HUES48 (cell line): ENCODE data around the gene PPIG.
"Not testable (repeated sequence)": the region's sequence is repeated elsewhere in the genome, so short reads cannot be mapped to it uniquely, and the experiment has no call there.

ENCODE experiments used
- H3K27ac ChIP-seq: one replicate; pipeline ENCODE4 v1.7.0; 2013; ENCODE audit warnings: low read depth, low read length, inconsistent platforms
- H3K27me3 ChIP-seq: 2 replicates; pipeline ENCODE4 v1.6.1; 2013; ENCODE audit warnings: mild to moderate bottlenecking, low read length; ENCODE audit not compliant: control insufficient read depth, insufficient read depth
- H3K36me3 ChIP-seq: 2 replicates; pipeline ENCODE4 v1.6.1; 2013; ENCODE audit warnings: low read length; ENCODE audit not compliant: control insufficient read depth, insufficient read depth
- H3K4me1 ChIP-seq: 2 replicates; pipeline ENCODE4 v1.6.1; 2013; ENCODE audit warnings: mild to moderate bottlenecking, low read length; ENCODE audit not compliant: control insufficient read depth, insufficient read depth
- H3K4me3 ChIP-seq: 2 replicates; pipeline ENCODE4 v1.5.1; 2013; ENCODE audit warnings: mild to moderate bottlenecking, low read depth, low read length
- H3K9ac ChIP-seq: 2 replicates; pipeline ENCODE4 v1.6.1; 2013; ENCODE audit warnings: mild to moderate bottlenecking, low read depth, low read length, moderate library complexity
- H3K9me3 ChIP-seq: 2 replicates; pipeline ENCODE4 v1.6.1; 2013; ENCODE audit warnings: low read length; ENCODE audit not compliant: control insufficient read depth, insufficient read depth

PPIG gene

DNA sequence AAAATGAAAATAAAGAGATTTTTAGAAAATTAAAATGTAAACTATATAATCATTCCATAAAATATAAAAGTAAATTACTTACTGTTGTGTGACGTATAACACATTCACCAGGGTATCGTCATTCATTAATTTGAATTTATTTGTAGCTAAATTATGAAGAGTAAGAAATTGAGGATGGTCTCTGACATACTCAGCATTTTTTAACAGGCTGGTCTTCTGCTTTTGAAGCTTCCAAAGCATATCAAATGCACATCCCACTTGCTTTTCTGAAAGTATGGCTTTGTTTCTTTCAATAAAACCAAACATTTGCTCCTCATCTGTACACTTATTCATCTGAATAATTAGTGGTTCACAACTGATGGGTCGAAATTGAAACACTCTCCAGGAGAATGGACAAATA is 12.6 kb upstream of the PPIG start:
- H3K9ac ChIP-seq: no peak overlapping the region
- peaks cover 8% of the 10 kb centered on the region; the same call in 1 of the 2 replicates for H3K4me1 ChIP-seq
- no peak overlapping the region for H3K27ac ChIP-seq
- no peaks in the 10 kb centered on the region for H3K9me3 ChIP-seq
- H3K4me3 ChIP-seq: peak overlapping the region; percentile 91; the same call in 1 of the 2 replicates
- peaks cover 21% of the 10 kb centered on the region for H3K36me3 ChIP-seq
- no peaks in the 10 kb centered on the region for H3K27me3 ChIP-seq

DNA sequence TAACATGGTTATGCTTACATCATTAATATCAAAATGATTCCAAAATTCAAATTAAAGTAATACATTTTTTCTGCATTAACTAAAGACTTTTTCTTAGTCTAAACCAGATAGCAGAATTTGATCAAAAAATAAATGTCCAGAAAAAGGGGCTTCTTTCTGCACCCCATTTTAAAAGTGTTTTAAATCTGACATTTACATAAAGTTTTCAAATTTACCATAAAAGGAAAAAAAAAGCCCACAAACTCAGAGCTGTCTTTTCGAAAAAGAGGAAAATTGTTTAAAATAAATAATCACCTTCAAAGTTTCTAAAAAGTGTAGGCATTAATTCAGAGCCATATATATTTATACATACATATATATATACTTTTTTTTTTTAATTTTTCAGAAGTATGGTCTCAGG is 12.0 kb upstream of the PPIG start:
- no peak overlapping the region for H3K27ac ChIP-seq
- H3K4me3 ChIP-seq: peak overlapping the region; percentile 91
- H3K27me3 ChIP-seq: no peaks in the 10 kb centered on the region
- peaks cover 19% of the 10 kb centered on the region for H3K36me3 ChIP-seq
- no peak overlapping the region for H3K9ac ChIP-seq
- no peaks in the 10 kb centered on the region for H3K9me3 ChIP-seq
- peaks cover 8% of the 10 kb centered on the region; the same call in 1 of the 2 replicates for H3K4me1 ChIP-seq

DNA sequence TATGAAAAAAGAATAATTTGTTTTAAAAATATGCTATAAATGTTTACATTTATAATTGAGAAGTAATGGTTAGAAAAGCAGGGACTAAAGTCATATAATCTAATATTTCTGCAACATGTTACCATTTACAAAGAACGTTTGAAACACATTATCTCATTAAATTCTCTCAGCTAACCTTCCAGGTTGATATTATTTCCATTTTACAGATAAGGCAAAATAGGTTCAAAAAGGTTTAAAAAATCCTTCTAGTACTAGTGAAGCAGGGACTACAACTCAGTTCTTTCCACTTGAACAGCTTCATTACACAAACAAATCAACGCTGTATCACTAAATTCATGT is 11.4 kb upstream of the PPIG start:
- H3K4me3 ChIP-seq: peak overlapping the region; percentile 91
- no peaks in the 10 kb centered on the region for H3K27me3 ChIP-seq
- H3K4me1 ChIP-seq: peaks cover 8% of the 10 kb centered on the region; the same call in 1 of the 2 replicates
- peak overlapping the region; percentile 78 for H3K9ac ChIP-seq
- no peak overlapping the region for H3K27ac ChIP-seq
- no peaks in the 10 kb centered on the region for H3K9me3 ChIP-seq
- peaks cover 13% of the 10 kb centered on the region for H3K36me3 ChIP-seq

DNA sequence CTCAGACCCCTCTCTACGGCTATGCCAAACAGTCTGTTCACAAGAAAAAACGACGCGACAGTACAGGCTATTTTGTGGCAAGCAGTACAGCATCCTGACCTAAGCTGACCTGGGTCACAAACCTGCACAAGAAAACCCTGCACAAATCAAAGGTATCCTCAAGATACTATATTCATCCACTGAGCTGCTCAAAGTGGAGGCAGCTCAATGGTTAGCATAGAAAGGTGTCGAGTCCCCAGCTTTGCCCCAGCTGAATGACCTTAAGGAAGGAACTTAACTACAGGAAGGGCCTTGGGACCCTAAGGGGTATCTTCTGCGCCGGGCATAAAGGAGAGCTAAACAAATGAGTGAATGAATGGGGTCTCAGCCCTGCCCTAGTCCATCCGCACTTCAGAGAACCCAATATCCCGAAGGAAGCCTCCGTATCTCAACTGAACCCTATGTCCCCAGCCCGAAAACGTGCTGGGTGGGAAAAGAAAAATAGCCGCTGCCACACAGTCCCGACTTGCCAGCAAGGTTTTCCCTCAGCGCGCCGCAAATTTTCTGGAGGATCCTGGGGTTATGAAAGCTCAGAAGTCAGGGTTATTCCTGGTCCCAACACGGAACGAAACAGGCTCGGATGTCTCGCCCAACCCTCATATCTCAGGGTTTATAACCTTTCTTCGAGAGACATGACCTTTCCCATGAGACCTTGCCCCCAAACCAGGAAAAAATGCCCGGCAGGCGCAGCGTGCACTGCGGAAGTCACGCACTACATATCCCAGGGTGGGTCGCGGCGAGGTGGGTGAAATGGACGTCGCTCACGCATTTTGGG is 10.8 kb upstream of the PPIG start, which contains the start of gene FASTKD1:
TSS of gene FASTKD1 (minus strand) at position 706 of the 814 bp plus-strand sequence. CDS start 1,836 bp downstream, outside the sequence.
- Histone ChIP-seq H3K4me3 (peak within 1 kb of the TSS; percentile 91), H3K4me1 (peaks cover 8% of the 10 kb centered on the region; the same call in 1 of the 2 replicates), H3K9ac (peak within 1 kb of the TSS; percentile 78), H3K36me3 (peaks cover 8% of the 10 kb centered on the region), H3K27me3 (no peaks in the 10 kb centered on the region), H3K9me3 (no peaks in the 10 kb centered on the region), H3K27ac (peak within 1 kb of the TSS; percentile 90)

DNA sequence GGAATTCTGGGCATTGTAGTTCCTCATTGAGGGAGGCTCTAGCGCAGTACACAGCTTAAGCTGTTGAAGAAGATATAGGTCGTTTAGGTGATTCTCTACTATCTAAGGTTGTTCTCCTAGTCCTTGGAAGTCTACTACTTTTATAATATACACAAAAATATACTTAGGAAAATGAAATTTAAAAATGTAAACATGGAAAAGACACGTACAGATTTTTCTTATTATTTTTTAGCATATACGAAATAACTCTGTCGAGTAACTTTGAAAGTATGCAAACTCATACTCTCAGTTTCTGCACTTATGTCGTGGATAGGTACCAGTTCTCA is 10.2 kb upstream of the PPIG start:
- Histone ChIP-seq H3K4me3 (peak overlapping the region; percentile 91), H3K4me1 (peaks cover 8% of the 10 kb centered on the region; the same call in 1 of the 2 replicates), H3K27me3 (no peaks in the 10 kb centered on the region), H3K9me3 (no peaks in the 10 kb centered on the region), H3K9ac (no peak overlapping the region), H3K36me3 (peaks cover 7% of the 10 kb centered on the region), H3K27ac (no peak overlapping the region)

DNA sequence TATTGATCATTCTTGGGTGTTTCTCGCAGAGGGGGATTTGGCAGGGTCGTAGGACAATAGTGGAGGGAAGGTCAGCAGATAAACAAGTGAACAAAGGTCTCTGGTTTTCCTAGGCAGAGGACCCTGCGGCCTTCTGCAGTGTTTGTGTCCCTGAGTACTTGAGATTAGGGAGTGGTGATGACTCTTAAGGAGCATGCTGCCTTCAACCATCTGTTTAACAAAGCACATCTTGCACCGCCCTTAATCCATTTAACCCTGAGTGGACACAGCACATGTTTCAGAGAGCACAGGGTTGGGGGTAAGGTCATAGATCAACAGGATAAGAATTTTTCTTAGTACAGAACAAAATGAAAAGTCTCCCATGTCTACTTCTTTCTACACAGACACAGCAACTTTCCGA is 9.6 kb upstream of the PPIG start:
- H3K4me3 ChIP-seq, H3K9me3 ChIP-seq, H3K27ac ChIP-seq, H3K36me3 ChIP-seq, H3K9ac ChIP-seq, H3K27me3 ChIP-seq, H3K4me1 ChIP-seq: not testable (repeated sequence)

DNA sequence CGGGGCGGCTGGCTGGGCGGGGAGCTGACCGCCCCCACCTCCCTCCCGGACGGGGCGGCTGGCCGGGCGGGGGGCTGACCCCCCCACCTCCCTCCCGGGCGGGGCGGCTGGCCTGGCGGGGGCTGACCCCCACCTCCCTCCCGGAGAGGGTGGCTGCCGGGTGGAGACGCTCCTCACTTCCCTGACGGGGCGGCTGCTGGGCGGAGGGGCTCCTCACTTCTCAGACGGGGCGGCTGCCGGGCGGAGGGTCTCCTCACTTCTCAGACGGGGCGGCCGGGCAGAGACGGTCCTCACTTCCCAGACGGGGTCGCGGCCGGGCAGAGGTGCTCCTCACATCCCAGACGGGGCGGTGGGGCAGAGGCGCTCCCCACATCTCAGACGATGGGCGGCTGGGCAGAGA is 8.9 kb upstream of the PPIG start:
- not testable (repeated sequence) for H3K4me3 ChIP-seq, H3K36me3 ChIP-seq, H3K9ac ChIP-seq, H3K4me1 ChIP-seq, H3K9me3 ChIP-seq, H3K27me3 ChIP-seq, H3K27ac ChIP-seq

DNA sequence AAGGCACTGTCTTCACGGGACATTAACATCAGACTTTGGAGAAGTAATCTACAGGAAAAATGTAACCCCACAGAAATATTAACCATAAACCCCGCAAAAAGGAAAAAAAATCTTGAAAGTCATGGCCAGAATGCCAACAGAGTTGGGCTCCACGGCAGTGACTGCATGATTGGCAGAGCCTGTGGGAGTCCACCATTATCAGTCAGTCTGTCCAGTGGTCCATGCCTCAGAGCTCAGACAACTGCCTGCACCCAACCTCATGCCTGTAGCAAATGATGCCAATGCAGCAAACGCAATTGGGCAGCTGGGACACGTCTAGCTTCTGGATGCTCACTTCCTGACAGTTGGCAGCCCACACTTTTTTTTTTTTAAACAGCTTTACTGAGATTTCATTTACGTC is 5.1 kb upstream of the PPIG start:
- Histone ChIP-seq H3K36me3 (no peaks in the 10 kb centered on the region), H3K27me3 (no peaks in the 10 kb centered on the region), H3K9ac (no peak overlapping the region), H3K4me1 (no peaks in the 10 kb centered on the region), H3K9me3 (peaks cover 7% of the 10 kb centered on the region), H3K27ac (no peak overlapping the region), H3K4me3 (no peak overlapping the region)

DNA sequence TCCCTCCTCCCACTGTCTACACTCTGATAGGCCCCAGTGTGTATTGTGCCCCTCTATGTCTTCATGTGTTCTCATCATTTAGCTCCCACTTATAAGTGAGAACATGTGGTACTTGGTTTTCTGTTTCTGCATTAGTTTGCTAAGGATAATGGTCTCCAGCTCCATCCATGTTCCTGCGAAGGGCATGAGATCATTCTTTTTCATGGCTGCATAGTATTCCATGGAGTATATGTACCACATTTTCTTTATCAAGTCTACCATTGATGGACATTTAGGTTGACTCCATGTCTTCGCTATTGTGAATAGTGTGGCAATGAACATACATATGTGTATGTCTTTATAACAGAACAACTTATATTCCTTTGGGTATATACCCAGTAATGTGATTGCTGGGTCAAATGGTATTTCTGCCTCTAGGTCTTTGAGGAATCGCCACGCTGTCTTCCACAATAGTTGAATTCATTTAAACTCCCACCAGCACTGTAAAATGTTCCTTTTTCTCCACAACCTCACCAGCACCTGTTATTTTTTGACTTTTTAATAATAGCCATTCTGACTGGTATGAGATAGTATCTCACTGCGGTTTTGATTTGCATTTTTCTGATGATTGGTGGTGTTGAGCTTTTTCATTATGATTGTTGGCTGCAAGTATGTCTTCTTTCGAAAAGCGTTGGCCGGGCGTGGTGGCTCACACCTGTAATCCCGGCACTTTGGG is 1.4 kb upstream of the PPIG start:
- not testable (repeated sequence) for H3K27me3 ChIP-seq, H3K4me3 ChIP-seq, H3K9me3 ChIP-seq, H3K36me3 ChIP-seq, H3K9ac ChIP-seq, H3K27ac ChIP-seq
- peaks cover 11% of the 10 kb centered on the region for H3K4me1 ChIP-seq

DNA sequence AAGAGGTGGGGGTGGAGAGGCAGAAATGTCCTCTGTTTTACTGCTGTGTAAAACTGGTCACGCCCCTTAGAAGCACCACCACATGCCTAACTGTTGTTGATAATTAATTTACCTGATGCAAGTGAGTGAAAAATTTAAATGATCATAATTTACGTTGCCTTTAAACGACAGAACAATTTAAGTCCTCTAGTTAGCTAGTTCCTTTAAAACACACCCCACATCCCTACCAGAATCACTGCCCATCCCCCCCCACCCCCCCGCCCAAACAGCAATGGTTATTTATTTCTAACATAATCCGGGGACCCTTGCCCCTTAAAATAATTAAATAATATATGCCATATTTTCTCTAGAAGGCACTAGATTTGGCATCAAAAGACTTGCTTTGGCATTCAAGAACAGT is 633 bp upstream of the PPIG start:
- Histone ChIP-seq H3K27me3 (no peaks in the 10 kb centered on the region), H3K9ac (no peak overlapping the region), H3K9me3 (peaks cover 7% of the 10 kb centered on the region), H3K36me3 (no peaks in the 10 kb centered on the region), H3K4me3 (peak overlapping the region; percentile 84; the same call in 1 of the 2 replicates), H3K4me1 (peaks cover 11% of the 10 kb centered on the region), H3K27ac (no peak overlapping the region)

DNA sequence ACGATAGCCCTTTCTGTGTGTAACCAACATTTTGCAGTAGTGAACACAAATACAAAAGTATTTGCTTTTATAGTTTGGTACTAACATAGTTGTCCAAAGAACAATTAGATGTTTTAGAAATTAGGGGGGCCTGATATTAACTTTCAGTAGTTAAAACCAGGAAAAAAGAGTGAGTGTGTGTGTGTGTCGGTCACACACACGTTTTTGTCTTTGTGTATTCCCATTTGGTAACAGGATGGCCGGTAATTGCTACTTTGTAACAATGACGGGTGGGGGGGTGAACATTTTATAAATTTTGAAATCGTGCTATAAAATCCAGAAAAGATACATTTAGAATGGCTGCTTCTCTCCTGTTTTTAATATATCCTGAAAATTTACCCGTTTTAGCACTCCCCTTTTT is 1.5 kb downstream of the PPIG start:
- no peaks in the 10 kb centered on the region for H3K27me3 ChIP-seq
- H3K27ac ChIP-seq: peak overlapping the region; percentile 58
- H3K4me1 ChIP-seq: peaks cover 11% of the 10 kb centered on the region
- H3K4me3 ChIP-seq: peak overlapping the region; percentile 84
- H3K9ac ChIP-seq: peak overlapping the region; percentile 68
- no peaks in the 10 kb centered on the region for H3K36me3 ChIP-seq
- H3K9me3 ChIP-seq: peaks cover 7% of the 10 kb centered on the region
